Epithelial cell of esophagus (primary cell): ENCODE data around the gene PRSS37.
"Not testable (repeated sequence)": the region's sequence is repeated elsewhere in the genome, so short reads cannot be mapped to it uniquely, and the experiment has no call there.

Experiments
- DNase-seq: peaks from one replicate; pipeline ENCODE4 v3.0.0; 2010; ENCODE audit warnings: low read depth
- H3K4me3 ChIP-seq: 2 replicates; pipeline ENCODE4 v1.5.1; 2011; ENCODE audit warnings: mild to moderate bottlenecking, low read length, control low read depth
- TF ChIP-seq, protein P1 (sequence below): IDR thresholded peaks from 2 replicates; pipeline ENCODE4 v1.5.1; 2011; ENCODE audit warnings: low read depth, mild to moderate bottlenecking, low read length, control low read depth, inconsistent platforms; ENCODE audit not compliant: insufficient read depth; ENCODE audit errors: missing control alignments

Gene PRSS37

DNA sequence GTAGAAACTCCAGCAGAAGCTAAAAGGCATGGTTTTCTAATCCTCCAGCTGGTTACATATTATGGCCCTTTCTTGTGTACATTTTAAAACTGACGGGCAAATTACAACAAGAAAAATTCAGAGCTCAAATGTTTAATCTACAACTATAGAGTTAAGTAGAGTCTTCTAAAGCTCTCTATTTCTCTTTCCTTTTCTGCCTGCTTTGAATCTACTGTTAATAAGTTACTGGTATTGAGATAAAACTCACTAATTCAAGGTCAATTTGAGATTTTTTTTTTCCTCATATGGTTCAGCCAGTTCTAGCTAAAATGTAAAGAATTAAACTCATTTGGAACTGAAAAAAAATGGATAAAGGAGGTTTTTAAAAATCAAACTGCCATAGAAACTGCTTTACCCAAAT, 1.6 kb upstream of the PRSS37 start:
- TF ChIP-seq, protein P1, sequence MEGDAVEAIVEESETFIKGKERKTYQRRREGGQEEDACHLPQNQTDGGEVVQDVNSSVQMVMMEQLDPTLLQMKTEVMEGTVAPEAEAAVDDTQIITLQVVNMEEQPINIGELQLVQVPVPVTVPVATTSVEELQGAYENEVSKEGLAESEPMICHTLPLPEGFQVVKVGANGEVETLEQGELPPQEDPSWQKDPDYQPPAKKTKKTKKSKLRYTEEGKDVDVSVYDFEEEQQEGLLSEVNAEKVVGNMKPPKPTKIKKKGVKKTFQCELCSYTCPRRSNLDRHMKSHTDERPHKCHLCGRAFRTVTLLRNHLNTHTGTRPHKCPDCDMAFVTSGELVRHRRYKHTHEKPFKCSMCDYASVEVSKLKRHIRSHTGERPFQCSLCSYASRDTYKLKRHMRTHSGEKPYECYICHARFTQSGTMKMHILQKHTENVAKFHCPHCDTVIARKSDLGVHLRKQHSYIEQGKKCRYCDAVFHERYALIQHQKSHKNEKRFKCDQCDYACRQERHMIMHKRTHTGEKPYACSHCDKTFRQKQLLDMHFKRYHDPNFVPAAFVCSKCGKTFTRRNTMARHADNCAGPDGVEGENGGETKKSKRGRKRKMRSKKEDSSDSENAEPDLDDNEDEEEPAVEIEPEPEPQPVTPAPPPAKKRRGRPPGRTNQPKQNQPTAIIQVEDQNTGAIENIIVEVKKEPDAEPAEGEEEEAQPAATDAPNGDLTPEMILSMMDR: no peak
- no peak for DNase-seq
- H3K4me3 ChIP-seq: no peak overlapping the region

DNA sequence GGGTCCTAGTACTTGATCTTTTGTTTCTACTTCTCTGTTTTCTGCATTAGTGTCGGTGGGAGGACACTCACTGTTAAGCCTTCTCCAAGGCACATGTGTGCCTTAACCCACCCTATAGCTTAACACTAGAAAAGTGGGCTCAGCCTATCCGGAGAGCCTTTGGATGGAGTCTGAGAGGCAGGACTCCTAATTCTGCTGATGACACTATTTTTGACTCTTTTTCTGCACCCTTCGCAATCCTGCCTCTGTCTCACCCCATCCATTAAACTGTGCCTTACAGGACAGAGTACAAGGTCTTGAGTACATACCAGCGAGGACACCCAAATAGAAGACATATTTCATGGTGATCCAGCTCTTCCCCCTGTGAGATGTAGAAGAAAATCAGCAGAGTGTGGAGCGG, 577 bp downstream of the PRSS37 start:
- no peak overlapping the region for H3K4me3 ChIP-seq
- no peak for DNase-seq
- TF ChIP-seq, protein P1: no peak

DNA sequence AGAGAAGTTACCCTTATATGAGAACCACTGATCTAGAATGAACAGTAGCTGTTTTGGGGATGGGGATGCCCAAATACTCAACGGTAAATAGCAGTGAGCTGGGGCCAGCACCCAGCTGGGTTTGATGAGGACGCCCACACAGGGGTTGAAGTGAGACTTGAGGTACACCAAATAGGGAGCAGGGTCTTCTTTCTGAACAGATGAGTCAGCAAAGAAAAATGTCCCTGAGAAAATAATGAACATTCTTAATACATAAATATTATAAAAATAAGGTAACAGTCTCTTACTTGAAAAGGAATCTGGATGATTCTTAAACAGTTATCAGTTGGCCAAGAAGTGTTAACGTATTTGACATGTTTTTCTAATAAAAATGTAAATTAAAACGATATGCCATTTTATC, 2.0 kb downstream of the PRSS37 start:
- H3K4me3 ChIP-seq: no peak overlapping the region
- TF ChIP-seq, protein P1: no peak
- DNase-seq: no peak

DNA sequence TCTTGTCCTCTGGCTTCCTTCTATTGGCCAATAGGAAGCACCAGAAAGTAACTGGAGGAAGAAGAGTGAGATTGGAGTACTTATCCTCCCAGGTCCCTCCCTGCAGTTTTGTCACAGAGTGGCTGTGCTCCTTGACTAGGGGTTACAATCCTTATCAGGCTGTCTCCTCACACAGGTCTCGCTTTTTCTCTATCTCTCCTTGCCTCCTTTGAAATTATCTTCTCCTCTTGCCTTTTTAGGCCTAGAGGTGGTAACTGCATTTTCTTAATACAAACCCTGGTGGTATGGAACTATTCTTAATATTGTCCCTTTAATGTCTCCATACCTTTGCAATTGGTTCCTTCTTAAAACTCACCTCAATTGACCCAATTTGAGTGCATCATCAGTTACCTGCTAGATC, 2.7 kb downstream of the PRSS37 start:
- DNase-seq: no peak
- H3K4me3 ChIP-seq: no peak overlapping the region
- TF ChIP-seq, protein P1: no peak

DNA sequence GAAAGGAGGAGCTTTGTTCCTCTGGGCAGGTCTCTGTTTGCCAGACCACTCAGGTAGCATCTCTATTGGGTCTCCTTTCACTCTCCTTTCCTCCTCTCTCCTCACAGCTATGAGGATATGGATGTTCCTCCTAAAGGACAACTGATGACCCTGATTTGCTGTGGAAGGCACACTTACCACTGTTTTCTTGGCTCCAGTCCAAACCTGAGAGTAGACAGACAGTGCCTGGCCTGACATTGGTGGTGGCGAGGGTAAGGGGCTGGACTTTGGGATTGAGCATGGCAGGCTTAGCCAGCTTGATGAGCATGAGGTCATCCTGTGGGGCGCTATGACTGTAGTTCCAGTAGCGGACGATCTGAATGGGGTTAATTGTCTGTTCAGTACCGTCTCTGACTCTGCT, 3.6 kb downstream of the PRSS37 start:
- TF ChIP-seq, protein P1: no peak
- no peak for DNase-seq
- H3K4me3 ChIP-seq: no peak overlapping the region

DNA sequence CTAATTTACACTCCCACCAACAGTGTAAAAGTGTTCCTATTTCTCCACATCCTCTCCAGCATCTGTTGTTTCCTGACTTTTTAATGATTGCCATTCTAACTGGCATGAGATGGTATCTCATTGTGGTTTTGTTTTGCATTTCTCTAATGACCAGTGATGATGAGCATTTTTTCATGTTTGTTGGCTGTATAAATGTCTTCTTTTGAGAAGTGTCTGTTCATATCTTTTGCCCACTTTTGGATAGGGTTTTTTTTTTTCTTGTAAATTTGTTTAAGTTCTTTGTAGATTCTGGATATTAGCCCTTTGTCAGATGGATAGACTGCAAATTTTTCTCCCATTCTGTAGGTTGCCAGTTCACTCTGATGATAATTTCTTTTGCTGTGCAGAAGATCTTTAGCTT, 18.9 kb downstream of the PRSS37 start:
- DNase-seq, H3K4me3 ChIP-seq: not testable (repeated sequence)

DNA sequence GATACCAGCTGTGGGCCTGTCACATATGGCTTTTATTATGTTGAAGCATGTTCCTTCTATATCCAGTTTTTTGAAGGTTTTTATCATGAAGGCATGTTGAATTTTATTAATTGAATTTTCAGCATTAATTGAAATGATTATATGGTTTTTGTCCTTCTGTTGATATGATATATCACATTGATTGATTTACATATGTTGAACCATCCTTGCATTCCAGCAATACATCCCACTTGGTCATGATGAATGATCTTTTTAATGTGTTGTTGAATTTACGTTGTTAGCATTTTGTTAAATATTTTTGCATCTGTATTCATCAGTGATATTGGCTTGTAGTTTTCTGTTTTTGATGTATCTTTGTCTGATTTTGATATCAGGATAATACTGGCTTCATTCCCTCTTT, 21.2 kb downstream of the PRSS37 start:
- TF ChIP-seq, protein P1: no peak
- DNase-seq: no peak
- no peak overlapping the region for H3K4me3 ChIP-seq

DNA sequence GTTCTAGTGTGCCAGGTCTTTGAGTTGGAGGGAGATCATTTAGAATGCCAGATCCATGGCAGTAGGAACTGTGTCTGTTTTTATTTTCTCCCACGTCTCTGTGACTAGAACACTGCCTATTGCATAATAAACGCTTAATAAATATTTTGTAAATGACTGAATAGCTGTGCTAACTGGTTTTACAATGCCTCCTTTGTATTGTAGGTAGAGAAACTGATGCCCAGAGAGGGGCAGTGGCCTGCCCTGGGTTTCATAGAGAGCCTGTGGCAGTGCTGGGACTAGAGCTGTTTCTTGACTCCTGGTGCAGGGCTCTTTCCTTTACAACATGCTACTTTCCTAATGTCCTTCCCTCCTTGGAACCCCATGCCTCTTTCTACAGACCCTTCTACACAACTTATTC, 48.8 kb downstream of the PRSS37 start:
- peak; percentile 39 for DNase-seq
- TF ChIP-seq, protein P1: no peak
- no peak overlapping the region for H3K4me3 ChIP-seq
